CD4-positive, alpha-beta T cell treated with Interleukin-15 for 1 hour (primary cell): ENCODE data around the gene MOCS2.

ENCODE experiments used
- DNase-seq: peaks from one replicate; pipeline ENCODE4 v3.0.0-alpha.2; 2020

Gene MOCS2

GRCh38 chr5:53092242-53092641, 17.3 kb downstream of the MOCS2 start:
- no peak for DNase-seq

- no peak for DNase-seq
These were observed 18.3 kb downstream of the MOCS2 start for GRCh38 chr5:53091289-53091688.

GRCh38 chr5:53090229-53090628, 19.3 kb downstream of the MOCS2 start:
- DNase-seq: no peak

- DNase-seq: no peak
These were observed 20.0 kb downstream of the MOCS2 start for GRCh38 chr5:53089481-53089991.

- no peak for DNase-seq
These were observed 21.9 kb downstream of the MOCS2 start for GRCh38 chr5:53087621-53088121.

GRCh38 chr5:53087171-53087570, 22.4 kb downstream of the MOCS2 start:
- DNase-seq: no peak

GRCh38 chr5:53084546-53085255, 24.9 kb downstream of the MOCS2 start:
- no peak for DNase-seq

- no peak for DNase-seq
These were observed 25.6 kb downstream of the MOCS2 start for GRCh38 chr5:53083927-53084326.

GRCh38 chr5:53080271-53080670, 29.3 kb downstream of the MOCS2 start:
- DNase-seq: no peak

GRCh38 chr5:53076014-53076583, 33.5 kb downstream of the MOCS2 start:
- DNase-seq: no peak

- no peak for DNase-seq
These were observed 36.2 kb downstream of the MOCS2 start for GRCh38 chr5:53073348-53073747.

GRCh38 chr5:53071738-53072137, 37.8 kb downstream of the MOCS2 start:
- DNase-seq: no peak

GRCh38 chr5:53071298-53071697, 38.3 kb downstream of the MOCS2 start:
- DNase-seq: no peak

GRCh38 chr5:53069626-53070025, 39.9 kb downstream of the MOCS2 start:
- DNase-seq: no peak

- DNase-seq: no peak
These were observed 41.2 kb downstream of the MOCS2 start for GRCh38 chr5:53068291-53068836.

- no peak for DNase-seq
These were observed 41.9 kb downstream of the MOCS2 start for GRCh38 chr5:53067641-53068040.

GRCh38 chr5:53066088-53066487, 43.5 kb downstream of the MOCS2 start:
- no peak for DNase-seq

- DNase-seq: no peak
These were observed 45.8 kb downstream of the MOCS2 start for GRCh38 chr5:53063791-53064190.

- no peak for DNase-seq
These were observed 46.4 kb downstream of the MOCS2 start for GRCh38 chr5:53063176-53063575.

- DNase-seq: no peak
These were observed 50.3 kb downstream of the MOCS2 start for GRCh38 chr5:53059281-53059680.

GRCh38 chr5:53055365-53055764, 54.2 kb downstream of the MOCS2 start:
- DNase-seq: no peak

- DNase-seq: no peak
These were observed 56.2 kb downstream of the MOCS2 start for GRCh38 chr5:53053364-53053763.

GRCh38 chr5:53052499-53052898, 57.1 kb downstream of the MOCS2 start:
- no peak for DNase-seq

- DNase-seq: no peak
These were observed 61.3 kb downstream of the MOCS2 start for GRCh38 chr5:53048248-53048647.
